Neural cell (in vitro differentiated cells): ENCODE data around the gene CNTD1. TPM values are rescaled to one million over a fixed set of nuclear protein-coding genes. Genes with fewer than 3 reads are reported as not detected.

ENCODE experiments used
- H2AFZ ChIP-seq: fragments of 200-600, 300-800 bp; sonication (generic), shearing (Covaris generic); 2 replicates; pipeline ENCODE4 v1.6.0; 2014; ENCODE audit warnings: low read depth, mild to moderate bottlenecking, antibody characterized with exemption, low read length, moderate library complexity
- H3F3A ChIP-seq: fragments of 200-600 bp; shearing (Covaris generic); 2 replicates; pipeline ENCODE4 v1.6.1; 2016; ENCODE audit warnings: mild to moderate bottlenecking, moderate library complexity, mixed read lengths, antibody characterized with exemption, low read length; ENCODE audit not compliant: insufficient read depth, poor library complexity, severe bottlenecking
- H3K27ac ChIP-seq: fragments of 200-600, 300-800 bp; sonication (generic), shearing (Covaris generic); 2 replicates; pipeline ENCODE4 v1.5.1; 2014; ENCODE audit warnings: mild to moderate bottlenecking, low read length, moderate library complexity
- H3K27me3 ChIP-seq: fragments of 300-800, 200-600 bp; sonication (generic), shearing (Covaris generic); 2 replicates; pipeline ENCODE4 v1.6.0; 2014; ENCODE audit warnings: mild to moderate bottlenecking, low read depth, low read length, moderate library complexity; ENCODE audit not compliant: insufficient read depth
- H3K36me3 ChIP-seq: fragments of 300-800, 200-600 bp; sonication (generic), shearing (Covaris generic); 2 replicates; pipeline ENCODE4 v1.5.1; 2014; ENCODE audit warnings: mild to moderate bottlenecking, antibody characterized with exemption, low read length, moderate library complexity; ENCODE audit not compliant: insufficient read depth
- H3K4me2 ChIP-seq: fragments of 300-800, 200-600 bp; sonication (generic), shearing (Covaris generic); 2 replicates; pipeline ENCODE4 v1.6.0; 2014; ENCODE audit warnings: mild to moderate bottlenecking, low read length
- H3K4me3 ChIP-seq: fragments of 300-800, 200-600 bp; sonication (generic), shearing (Covaris generic); 2 replicates; pipeline ENCODE4 v1.5.1; 2014; ENCODE audit warnings: mild to moderate bottlenecking, low read length, moderate library complexity
- H3K79me2 ChIP-seq: fragments of 200-600 bp; shearing (Covaris generic); replicated peaks from 2 replicates; pipeline ENCODE4 v1.6.0; 2014; ENCODE audit warnings: mild to moderate bottlenecking, low read length, moderate library complexity; ENCODE audit not compliant: insufficient read depth
- H3K9ac ChIP-seq: fragments of 300-800, 200-600 bp; sonication (generic), shearing (Covaris generic); 2 replicates; pipeline ENCODE4 v1.6.1; 2016; ENCODE audit warnings: mild to moderate bottlenecking, low read length, mixed read lengths
- H3K9me2 ChIP-seq: fragments of 200-600 bp; shearing (Covaris generic); 2 replicates; pipeline ENCODE4 v1.6.1; 2016; ENCODE audit warnings: mild to moderate bottlenecking, low read length, mixed read lengths; ENCODE audit not compliant: insufficient read depth
- H3K9me3 ChIP-seq: fragments of 200-600, 300-800 bp; sonication (generic), shearing (Covaris generic); 2 replicates; pipeline ENCODE4 v1.6.1; 2016; ENCODE audit warnings: mild to moderate bottlenecking, mixed run types, low read length, moderate library complexity, mixed read lengths
- H4K20me1 ChIP-seq: fragments of 200-600 bp; shearing (Covaris generic); 2 replicates; pipeline ENCODE4 v1.6.1; 2016; ENCODE audit warnings: mild to moderate bottlenecking, mixed run types; ENCODE audit not compliant: insufficient read depth
- EP300 ChIP-seq: fragments of 450-650 bp; conservative IDR thresholded peaks from 2 replicates; pipeline ENCODE4 v1.6.1; 2014; ENCODE audit warnings: antibody characterized with exemption, mild to moderate bottlenecking, moderate library complexity; ENCODE audit not compliant: poor library complexity, severe bottlenecking
- EZH2 ChIP-seq: fragments of 200-600, 300-800 bp; shearing (Covaris generic), sonication (generic); IDR thresholded peaks from 2 replicates; pipeline ENCODE4 v1.6.1; 2014; ENCODE audit warnings: antibody characterized with exemption, low read length, borderline replicate concordance, mild to moderate bottlenecking; ENCODE audit not compliant: insufficient read depth, poor library complexity, severe bottlenecking
- MXI1 ChIP-seq: fragments of 450-650 bp; conservative IDR thresholded peaks from 2 replicates; pipeline ENCODE4 v1.6.1; 2014; ENCODE audit warnings: antibody characterized with exemption, mild to moderate bottlenecking; ENCODE audit not compliant: poor library complexity, severe bottlenecking
- POLR2AphosphoS5 ChIP-seq: IDR thresholded peaks from 2 replicates; pipeline ENCODE4 v1.6.1; 2012
- RAD21 ChIP-seq: fragments of 450-650 bp; conservative IDR thresholded peaks from 2 replicates; pipeline ENCODE4 v1.6.1; 2014; ENCODE audit warnings: antibody characterized with exemption, mild to moderate bottlenecking, moderate library complexity
- SMC3 ChIP-seq: fragments of 450-650 bp; conservative IDR thresholded peaks from 2 replicates; pipeline ENCODE4 v1.6.1; 2014; ENCODE audit warnings: antibody characterized with exemption, mild to moderate bottlenecking, moderate library complexity; ENCODE audit not compliant: poor library complexity
- TAF1 ChIP-seq: IDR thresholded peaks from 2 replicates; pipeline ENCODE4 v1.6.1; 2012; ENCODE audit warnings: low read depth
- polyA plus RNA-seq: library from polyadenylated mRNA; depleted of rRNA; stranded (reverse); fragments of >200 nt; gene quantifications from 2 replicates; pipeline ENCODE4 v1.2.3, GENCODE V29; 2014
- TF ChIP-seq, protein P1 (sequence below): IDR thresholded peaks from 2 replicates; pipeline ENCODE4 v1.6.1; 2012; ENCODE audit warnings: borderline replicate concordance
- TF ChIP-seq, protein P2 (sequence below): fragments of 450-650 bp; IDR thresholded peaks from 2 replicates; pipeline ENCODE4 v1.5.1; 2014; ENCODE audit warnings: antibody characterized with exemption, mild to moderate bottlenecking, moderate library complexity; ENCODE audit not compliant: poor library complexity, severe bottlenecking

CNTD1 gene
- polyA plus RNA-seq, 1 donor from 2014 or later, result 0.21 TPM

DNA sequence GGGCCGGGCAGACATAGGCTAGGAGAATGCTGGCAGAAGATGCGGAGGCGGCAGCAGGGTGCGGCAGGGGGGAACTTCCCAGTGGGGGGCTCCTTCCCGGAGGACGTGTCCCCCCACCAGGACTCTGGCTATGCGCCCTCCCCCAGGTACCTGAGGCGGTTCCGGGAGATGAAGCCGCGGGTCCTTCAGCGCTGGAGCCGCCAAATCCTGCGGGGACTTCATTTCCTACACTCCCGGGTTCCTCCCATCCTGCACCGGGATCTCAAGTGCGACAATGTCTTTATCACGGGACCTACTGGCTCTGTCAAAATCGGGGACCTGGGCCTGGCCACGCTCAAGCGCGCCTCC lies 14.9 kb upstream of the CNTD1 start:
- H3K27ac ChIP-seq, result no peak overlapping the region
- no peaks in the 10 kb centered on the region for H3K79me2 ChIP-seq
- H3F3A ChIP-seq, result no peaks in the 10 kb centered on the region
- peaks cover 37% of the 10 kb centered on the region for H3K27me3 ChIP-seq
- no peaks in the 10 kb centered on the region for H3K36me3 ChIP-seq
- H4K20me1 ChIP-seq, result no peaks in the 10 kb centered on the region
- no peak overlapping the region for H3K4me2 ChIP-seq
- H3K9me2 ChIP-seq, result no peaks in the 10 kb centered on the region
- no peaks in the 10 kb centered on the region for H3K9me3 ChIP-seq
- no peak overlapping the region for H3K4me3 ChIP-seq
- H3K9ac ChIP-seq, result no peak overlapping the region
- no peak overlapping the region for H2AFZ ChIP-seq
- no peak for TF ChIP-seq MXI1
- TF ChIP-seq TAF1, result no peak
- TF ChIP-seq RAD21, result no peak
- no peak for TF ChIP-seq SMC3
- TF ChIP-seq POLR2AphosphoS5, result no peak
- TF ChIP-seq EZH2, result no peak

DNA sequence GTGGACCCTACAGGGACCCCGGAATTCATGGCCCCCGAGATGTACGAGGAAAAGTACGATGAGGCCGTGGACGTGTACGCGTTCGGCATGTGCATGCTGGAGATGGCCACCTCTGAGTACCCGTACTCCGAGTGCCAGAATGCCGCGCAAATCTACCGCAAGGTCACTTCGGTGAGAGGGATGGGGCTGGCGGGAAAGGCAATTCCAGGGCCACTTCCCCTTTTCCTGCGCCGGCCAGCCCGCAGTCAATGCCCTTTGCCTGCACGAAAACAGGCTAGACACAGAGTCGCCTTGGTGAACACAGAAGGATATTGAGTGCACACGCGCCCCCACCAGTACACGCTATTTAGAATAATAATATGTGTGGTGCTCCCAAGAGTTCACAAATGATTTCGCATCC lies 14.3 kb upstream of the CNTD1 start:
- no peaks in the 10 kb centered on the region for H3K9me2 ChIP-seq
- H4K20me1 ChIP-seq, result no peaks in the 10 kb centered on the region
- H3K79me2 ChIP-seq, result no peaks in the 10 kb centered on the region
- H3K27me3 ChIP-seq, result peaks cover 37% of the 10 kb centered on the region
- no peak overlapping the region for H3K27ac ChIP-seq
- no peaks in the 10 kb centered on the region for H3K9me3 ChIP-seq
- H3F3A ChIP-seq, result no peaks in the 10 kb centered on the region
- TF ChIP-seq EZH2 (no peak), SMC3 (no peak), MXI1 (no peak), POLR2AphosphoS5 (no peak), TAF1 (no peak), EP300 (no peak), RAD21 (no peak)
- TF ChIP-seq, protein P1, sequence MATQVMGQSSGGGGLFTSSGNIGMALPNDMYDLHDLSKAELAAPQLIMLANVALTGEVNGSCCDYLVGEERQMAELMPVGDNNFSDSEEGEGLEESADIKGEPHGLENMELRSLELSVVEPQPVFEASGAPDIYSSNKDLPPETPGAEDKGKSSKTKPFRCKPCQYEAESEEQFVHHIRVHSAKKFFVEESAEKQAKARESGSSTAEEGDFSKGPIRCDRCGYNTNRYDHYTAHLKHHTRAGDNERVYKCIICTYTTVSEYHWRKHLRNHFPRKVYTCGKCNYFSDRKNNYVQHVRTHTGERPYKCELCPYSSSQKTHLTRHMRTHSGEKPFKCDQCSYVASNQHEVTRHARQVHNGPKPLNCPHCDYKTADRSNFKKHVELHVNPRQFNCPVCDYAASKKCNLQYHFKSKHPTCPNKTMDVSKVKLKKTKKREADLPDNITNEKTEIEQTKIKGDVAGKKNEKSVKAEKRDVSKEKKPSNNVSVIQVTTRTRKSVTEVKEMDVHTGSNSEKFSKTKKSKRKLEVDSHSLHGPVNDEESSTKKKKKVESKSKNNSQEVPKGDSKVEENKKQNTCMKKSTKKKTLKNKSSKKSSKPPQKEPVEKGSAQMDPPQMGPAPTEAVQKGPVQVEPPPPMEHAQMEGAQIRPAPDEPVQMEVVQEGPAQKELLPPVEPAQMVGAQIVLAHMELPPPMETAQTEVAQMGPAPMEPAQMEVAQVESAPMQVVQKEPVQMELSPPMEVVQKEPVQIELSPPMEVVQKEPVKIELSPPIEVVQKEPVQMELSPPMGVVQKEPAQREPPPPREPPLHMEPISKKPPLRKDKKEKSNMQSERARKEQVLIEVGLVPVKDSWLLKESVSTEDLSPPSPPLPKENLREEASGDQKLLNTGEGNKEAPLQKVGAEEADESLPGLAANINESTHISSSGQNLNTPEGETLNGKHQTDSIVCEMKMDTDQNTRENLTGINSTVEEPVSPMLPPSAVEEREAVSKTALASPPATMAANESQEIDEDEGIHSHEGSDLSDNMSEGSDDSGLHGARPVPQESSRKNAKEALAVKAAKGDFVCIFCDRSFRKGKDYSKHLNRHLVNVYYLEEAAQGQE, result no peak
- TF ChIP-seq, protein P2, sequence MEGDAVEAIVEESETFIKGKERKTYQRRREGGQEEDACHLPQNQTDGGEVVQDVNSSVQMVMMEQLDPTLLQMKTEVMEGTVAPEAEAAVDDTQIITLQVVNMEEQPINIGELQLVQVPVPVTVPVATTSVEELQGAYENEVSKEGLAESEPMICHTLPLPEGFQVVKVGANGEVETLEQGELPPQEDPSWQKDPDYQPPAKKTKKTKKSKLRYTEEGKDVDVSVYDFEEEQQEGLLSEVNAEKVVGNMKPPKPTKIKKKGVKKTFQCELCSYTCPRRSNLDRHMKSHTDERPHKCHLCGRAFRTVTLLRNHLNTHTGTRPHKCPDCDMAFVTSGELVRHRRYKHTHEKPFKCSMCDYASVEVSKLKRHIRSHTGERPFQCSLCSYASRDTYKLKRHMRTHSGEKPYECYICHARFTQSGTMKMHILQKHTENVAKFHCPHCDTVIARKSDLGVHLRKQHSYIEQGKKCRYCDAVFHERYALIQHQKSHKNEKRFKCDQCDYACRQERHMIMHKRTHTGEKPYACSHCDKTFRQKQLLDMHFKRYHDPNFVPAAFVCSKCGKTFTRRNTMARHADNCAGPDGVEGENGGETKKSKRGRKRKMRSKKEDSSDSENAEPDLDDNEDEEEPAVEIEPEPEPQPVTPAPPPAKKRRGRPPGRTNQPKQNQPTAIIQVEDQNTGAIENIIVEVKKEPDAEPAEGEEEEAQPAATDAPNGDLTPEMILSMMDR, result no peak
- no peak overlapping the region for H3K4me2 ChIP-seq
- no peaks in the 10 kb centered on the region for H3K36me3 ChIP-seq
- no peak overlapping the region for H2AFZ ChIP-seq
- no peak overlapping the region for H3K9ac ChIP-seq
- no peak overlapping the region for H3K4me3 ChIP-seq
